Fibroblast of mammary gland (primary cell): Measurements from ENCODE around the gene COL3A1.
A peak's percentile ranks its signal among the peaks of the same experiment; 100 is the strongest.

Experiments used
- DNase-seq: peaks from one replicate; pipeline ENCODE4 v3.0.0-alpha.2; 2010; ENCODE audit warnings: low read depth
- H3K4me3 ChIP-seq: 2 replicates; pipeline ENCODE4 v1.5.1; 2011; ENCODE audit warnings: low read depth, mild to moderate bottlenecking, low read length, moderate library complexity; ENCODE audit not compliant: control insufficient read depth
- CTCF ChIP-seq: conservative IDR thresholded peaks from 2 replicates; pipeline ENCODE4 v1.5.1; 2011; ENCODE audit warnings: low read depth, low read length, inconsistent platforms; ENCODE audit not compliant: control insufficient read depth, insufficient read depth

Gene COL3A1

DNA sequence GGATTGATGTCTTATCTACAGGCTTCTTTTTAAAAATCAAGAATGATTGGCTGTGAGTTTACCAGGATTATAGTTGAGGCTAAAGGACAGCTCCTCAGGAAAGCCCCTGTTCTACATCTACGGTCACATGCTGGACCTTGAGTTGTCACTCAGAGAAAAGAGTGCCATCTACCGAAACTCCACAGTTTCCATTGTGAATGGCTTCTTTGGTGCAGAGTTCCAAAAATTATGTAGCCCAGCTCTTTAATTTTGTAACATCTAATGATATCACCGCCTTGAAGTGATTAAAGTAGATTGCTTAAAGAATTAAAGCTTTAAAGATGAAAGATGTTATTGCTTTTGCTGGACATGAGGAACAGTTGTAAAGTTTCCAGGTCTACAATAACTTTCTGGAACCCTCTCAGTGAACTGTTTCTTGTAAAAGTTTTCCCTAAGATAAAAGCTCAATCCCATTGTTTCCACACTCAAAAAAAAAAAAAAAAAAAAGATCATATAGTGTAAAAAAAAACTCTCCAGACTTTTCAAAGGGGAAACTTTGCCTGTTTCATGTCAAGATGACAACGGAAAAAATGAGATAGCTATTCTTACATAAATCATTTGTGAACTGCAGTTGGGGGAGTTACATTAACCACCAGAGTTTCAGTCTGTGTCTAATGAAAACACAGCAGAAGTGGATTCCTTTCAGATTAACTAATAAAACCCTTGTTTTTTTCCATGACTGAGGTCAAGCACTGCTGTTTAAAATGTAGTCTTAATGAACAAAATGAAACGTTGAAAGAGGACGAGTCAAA, 4.3 kb downstream of the COL3A1 start:
- peak; percentile 42 for TF ChIP-seq CTCF
- H3K4me3 ChIP-seq: peak overlapping the region; percentile 85
- DNase-seq: peak; percentile 81

DNA sequence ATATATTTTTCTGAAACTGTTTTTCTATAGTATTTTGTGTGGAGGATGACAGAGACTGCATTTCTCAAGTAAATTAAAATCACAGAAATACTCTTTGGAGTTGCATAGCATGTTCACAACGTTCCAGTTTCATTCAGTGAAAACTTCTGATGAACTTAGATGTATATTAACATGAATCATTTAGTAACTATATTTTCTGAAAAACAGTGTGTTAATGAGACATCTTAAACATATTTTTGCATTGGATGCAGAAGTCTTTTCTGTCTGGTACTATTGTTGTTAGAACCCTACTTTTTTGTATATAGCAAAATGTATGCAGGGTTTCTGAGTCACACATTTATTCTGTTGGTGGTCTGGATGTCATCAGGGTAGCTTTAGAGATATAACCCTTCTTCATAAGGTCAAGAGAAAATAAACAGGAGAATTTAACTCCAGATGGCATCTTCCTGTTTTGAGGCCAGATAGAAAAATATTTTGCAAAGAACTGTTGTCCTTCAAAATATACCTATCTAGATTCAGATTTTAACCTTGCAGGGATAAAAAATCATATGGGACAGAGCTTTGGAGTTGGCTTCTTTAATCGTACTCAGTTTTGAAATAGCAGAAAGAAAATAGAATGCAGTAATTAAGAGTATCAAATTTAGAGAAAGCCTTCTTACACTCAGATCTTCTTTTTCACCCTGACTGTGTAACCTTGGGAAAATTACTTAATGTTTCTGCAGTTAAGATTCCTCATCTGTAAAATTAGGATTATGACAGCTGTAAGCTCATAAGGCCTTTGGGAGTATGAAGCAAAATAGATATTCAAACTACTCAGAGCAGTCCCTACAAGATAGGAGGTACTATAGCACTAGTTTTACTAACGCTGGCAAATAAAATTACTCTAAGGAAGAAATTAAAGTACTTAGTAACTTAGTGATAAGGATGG, 5.3 kb downstream of the COL3A1 start:
- TF ChIP-seq CTCF: no peak
- DNase-seq: peak; percentile 63
- peak overlapping the region; percentile 85 for H3K4me3 ChIP-seq

DNA sequence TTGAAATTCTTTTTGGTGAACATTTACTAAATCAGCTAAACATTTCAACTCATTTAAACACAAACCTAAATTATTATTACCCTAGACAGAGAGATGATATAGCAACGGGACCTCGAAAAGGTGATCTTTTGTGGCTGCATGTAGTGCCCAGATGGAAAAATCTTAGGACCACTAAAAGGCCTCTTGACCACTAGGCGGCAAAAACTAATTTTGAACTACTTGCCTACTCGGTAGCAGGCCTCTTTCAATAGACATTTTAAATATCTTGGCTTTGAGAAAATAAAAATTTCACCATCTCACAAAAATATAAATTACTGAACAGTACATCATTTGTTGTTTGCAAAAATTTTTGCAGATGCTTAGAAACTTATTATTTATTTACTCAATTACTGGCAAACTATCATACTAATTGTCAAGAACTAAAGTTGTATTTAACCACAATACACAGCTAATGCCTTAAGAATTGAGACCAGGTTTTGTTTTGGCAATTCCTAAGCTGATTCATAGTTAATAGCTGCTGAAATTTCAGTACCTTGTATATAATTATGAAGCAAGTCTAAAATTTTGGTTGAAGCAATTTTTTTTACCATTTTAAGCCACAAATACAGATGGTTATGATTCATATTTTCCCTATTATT, 9.4 kb downstream of the COL3A1 start:
- H3K4me3 ChIP-seq: no peak overlapping the region

GRCh38 chr2:188984065-188984491, 9.9 kb downstream of the COL3A1 start:
- peak; percentile 84 for DNase-seq
- peak; percentile 41 for TF ChIP-seq CTCF
- H3K4me3 ChIP-seq: no peak overlapping the region

More for the DNA sequence above, 9.4 kb downstream of the COL3A1 start:
- peak; percentile 87 for DNase-seq
- peak; percentile 66 for TF ChIP-seq CTCF

GRCh38 chr2:188984680-188985079, 10.5 kb downstream of the COL3A1 start:
- peak; percentile 98 for DNase-seq
- H3K4me3 ChIP-seq: no peak overlapping the region
- no peak for TF ChIP-seq CTCF

GRCh38 chr2:188986839-188987238, 12.7 kb downstream of the COL3A1 start:
- H3K4me3 ChIP-seq: no peak overlapping the region
- DNase-seq: no peak
- TF ChIP-seq CTCF: no peak
